ENCODE data around the gene LRRC4C.

DNA sequence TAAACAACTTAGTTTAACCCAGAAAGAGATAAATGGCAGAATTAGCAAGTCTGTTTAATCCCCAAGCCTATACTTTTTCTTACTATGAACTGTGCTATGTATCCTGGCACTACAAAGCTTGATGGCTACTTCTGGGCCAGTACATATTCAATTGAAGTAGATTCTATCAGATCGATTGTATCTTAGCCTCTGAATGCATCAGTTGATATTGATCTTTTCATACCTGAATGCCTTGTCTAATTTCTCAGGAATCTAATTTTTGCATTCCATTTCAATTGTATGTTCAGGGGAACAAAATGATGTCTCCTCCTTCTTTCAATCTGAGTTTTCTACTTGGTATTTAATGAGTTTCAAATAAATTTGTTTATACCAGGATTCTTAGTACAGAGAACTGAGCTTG lies 1137.9 kb downstream of the LRRC4C start:
- TF ChIP-seq, protein P1, sequence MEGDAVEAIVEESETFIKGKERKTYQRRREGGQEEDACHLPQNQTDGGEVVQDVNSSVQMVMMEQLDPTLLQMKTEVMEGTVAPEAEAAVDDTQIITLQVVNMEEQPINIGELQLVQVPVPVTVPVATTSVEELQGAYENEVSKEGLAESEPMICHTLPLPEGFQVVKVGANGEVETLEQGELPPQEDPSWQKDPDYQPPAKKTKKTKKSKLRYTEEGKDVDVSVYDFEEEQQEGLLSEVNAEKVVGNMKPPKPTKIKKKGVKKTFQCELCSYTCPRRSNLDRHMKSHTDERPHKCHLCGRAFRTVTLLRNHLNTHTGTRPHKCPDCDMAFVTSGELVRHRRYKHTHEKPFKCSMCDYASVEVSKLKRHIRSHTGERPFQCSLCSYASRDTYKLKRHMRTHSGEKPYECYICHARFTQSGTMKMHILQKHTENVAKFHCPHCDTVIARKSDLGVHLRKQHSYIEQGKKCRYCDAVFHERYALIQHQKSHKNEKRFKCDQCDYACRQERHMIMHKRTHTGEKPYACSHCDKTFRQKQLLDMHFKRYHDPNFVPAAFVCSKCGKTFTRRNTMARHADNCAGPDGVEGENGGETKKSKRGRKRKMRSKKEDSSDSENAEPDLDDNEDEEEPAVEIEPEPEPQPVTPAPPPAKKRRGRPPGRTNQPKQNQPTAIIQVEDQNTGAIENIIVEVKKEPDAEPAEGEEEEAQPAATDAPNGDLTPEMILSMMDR (IDR thresholded peaks at IDR 0.05), result no peak
- TF ChIP-seq POLR2A (IDR thresholded peaks at IDR 0.05) (no peak), EP300 (IDR thresholded peaks at IDR 0.05) (no peak), POLR2AphosphoS5 (IDR thresholded peaks at IDR 0.05) (no peak)

All from gastroesophageal sphincter (tissue), 3 donors.